Neural progenitor cell (in vitro differentiated cells): ENCODE measurements around the gene SCFD2. TPM values are rescaled to one million over a fixed set of nuclear protein-coding genes. Genes with fewer than 3 reads are reported as not detected.

Source experiments
- DNase-seq: peaks from one replicate; pipeline ENCODE4 v3.0.0-alpha.2; 2016; ENCODE audit warnings: low spot score
- H2AFZ ChIP-seq: fragments of 200-600 bp; sonication (generic); replicated peaks from 2 replicates; pipeline ENCODE4 v1.6.1; 2016; ENCODE audit warnings: antibody characterized with exemption
- H3F3A ChIP-seq: fragments of 200-600 bp; sonication (generic); 2 replicates; pipeline ENCODE4 v1.6.1; 2016; ENCODE audit warnings: antibody characterized with exemption, low read depth
- H3K27ac ChIP-seq: fragments of 200-600 bp; sonication (generic); 2 replicates; pipeline ENCODE4 v1.5.1; 2016; ENCODE audit warnings: mild to moderate bottlenecking
- H3K27me3 ChIP-seq: fragments of 200-600 bp; sonication (generic); 2 replicates; pipeline ENCODE4 v1.6.1; 2016; ENCODE audit warnings: mild to moderate bottlenecking, moderate library complexity
- H3K36me3 ChIP-seq: fragments of 200-600 bp; sonication (generic); 2 replicates; pipeline ENCODE4 v1.5.1; 2016
- H3K4me1 ChIP-seq: fragments of 200-600 bp; sonication (generic); 2 replicates; pipeline ENCODE4 v1.6.1; 2016; ENCODE audit warnings: mixed run types
- H3K4me2 ChIP-seq: fragments of 200-600 bp; sonication (generic); 2 replicates; pipeline ENCODE4 v1.6.1; 2016
- H3K4me3 ChIP-seq: fragments of 200-600 bp; sonication (generic); 2 replicates; pipeline ENCODE4 v1.5.1; 2016
- H3K79me2 ChIP-seq: fragments of 200-600 bp; sonication (generic); 2 replicates; pipeline ENCODE4 v1.6.1; 2016; ENCODE audit warnings: low read depth
- H3K9ac ChIP-seq: fragments of 200-600 bp; sonication (generic); 2 replicates; pipeline ENCODE4 v1.6.1; 2016
- H3K9me3 ChIP-seq: fragments of 200-600 bp; sonication (generic); 2 replicates; pipeline ENCODE4 v1.5.1; 2016; ENCODE audit warnings: low read depth
- H4K20me1 ChIP-seq: fragments of 200-600 bp; sonication (generic); 2 replicates; pipeline ENCODE4 v1.6.1; 2016; ENCODE audit warnings: low read depth
- H3K27ac Mint-ChIP-seq: 3 replicates; pipeline ENCODE4 v1.8.0; 2021; ENCODE audit warnings: mixed read lengths
- H3K27me3 Mint-ChIP-seq: 2 replicates; pipeline ENCODE4 v1.8.0; 2022; ENCODE audit warnings: low read depth, mild to moderate bottlenecking, inconsistent platforms, moderate library complexity, mixed read lengths; ENCODE audit not compliant: insufficient read depth
- H3K36me3 Mint-ChIP-seq: 3 replicates; pipeline ENCODE4 v1.8.0; 2021; ENCODE audit warnings: mixed read lengths
- H3K4me1 Mint-ChIP-seq: 3 replicates; pipeline ENCODE4 v1.8.0; 2021; ENCODE audit warnings: mixed read lengths
- H3K4me3 Mint-ChIP-seq: 3 replicates; pipeline ENCODE4 v1.8.0; 2021; ENCODE audit warnings: mild to moderate bottlenecking, moderate library complexity, mixed read lengths
- H3K9me3 Mint-ChIP-seq: 3 replicates; pipeline ENCODE4 v1.8.0; 2020; ENCODE audit warnings: mixed read lengths
- EZH2 ChIP-seq: fragments of 200-600 bp; sonication (generic); IDR thresholded peaks from 2 replicates; pipeline ENCODE4 v1.6.1; 2017; ENCODE audit warnings: antibody characterized with exemption, mild to moderate bottlenecking, moderate library complexity
- EZH2phosphoT487 ChIP-seq: fragments of 200-600 bp; sonication (generic); IDR thresholded peaks from 2 replicates; pipeline ENCODE4 v1.6.1; 2017; ENCODE audit warnings: antibody characterized with exemption
- total RNA-seq: library from RNA; depleted of rRNA; stranded (reverse); fragments of >200 nt; gene quantifications from 2 replicates; pipeline ENCODE4 v1.2.3, GENCODE V29; 2015; ENCODE audit warnings: low replicate concordance
- TF ChIP-seq, protein P1 (sequence below): fragments of 200-600 bp; sonication (generic); IDR thresholded peaks from 2 replicates; pipeline ENCODE4 v1.5.1; 2017; ENCODE audit warnings: antibody characterized with exemption, mild to moderate bottlenecking

SCFD2 gene
- total RNA-seq, 1 donor from 2014 or later: 4.8 TPM

DNA sequence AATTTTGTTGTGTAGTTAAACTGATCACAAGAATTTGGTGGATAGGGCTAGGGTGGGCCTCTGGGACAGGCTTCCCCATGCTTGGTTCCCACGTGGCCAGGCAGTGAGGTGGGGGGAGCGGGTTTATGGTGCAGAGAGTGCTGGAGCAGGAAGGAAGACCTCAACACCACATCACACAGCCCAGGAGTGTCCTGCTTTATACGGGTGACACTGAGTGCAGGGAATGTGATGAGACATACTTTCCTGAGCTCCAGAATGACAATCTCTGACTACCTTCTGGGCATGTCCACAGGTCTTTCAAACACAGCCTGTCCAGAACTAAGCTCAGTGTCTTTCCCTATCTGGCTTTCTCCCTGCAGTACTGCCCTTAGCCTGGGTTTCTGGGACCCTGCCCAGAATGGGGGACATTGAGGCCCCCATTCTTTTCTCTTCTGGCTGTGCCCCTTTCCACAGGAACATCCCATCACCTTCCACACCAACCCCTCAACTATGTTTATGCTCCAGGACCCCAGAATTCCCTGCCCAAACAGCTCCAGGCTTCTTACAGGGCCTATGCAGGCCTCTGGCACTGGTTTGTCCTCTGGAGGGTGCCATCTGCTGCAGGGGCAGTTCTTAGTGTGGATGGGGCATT lies 540.3 kb downstream of the SCFD2 start:
- Histone ChIP-seq H3K4me1 (peaks cover 4% of the 10 kb centered on the region), H3K9ac (no peak overlapping the region), H3K4me3 (no peak overlapping the region), H4K20me1 (no peaks in the 10 kb centered on the region), H3K27ac (no peak overlapping the region), H3K4me2 (no peak overlapping the region), H3K27me3 (no peaks in the 10 kb centered on the region), H3F3A (no peaks in the 10 kb centered on the region), H2AFZ (no peak overlapping the region), H3K79me2 (no peaks in the 10 kb centered on the region), H3K36me3 (no peaks in the 10 kb centered on the region), H3K9me3 (no peaks in the 10 kb centered on the region)
- no peak for DNase-seq
- TF ChIP-seq, protein P1, sequence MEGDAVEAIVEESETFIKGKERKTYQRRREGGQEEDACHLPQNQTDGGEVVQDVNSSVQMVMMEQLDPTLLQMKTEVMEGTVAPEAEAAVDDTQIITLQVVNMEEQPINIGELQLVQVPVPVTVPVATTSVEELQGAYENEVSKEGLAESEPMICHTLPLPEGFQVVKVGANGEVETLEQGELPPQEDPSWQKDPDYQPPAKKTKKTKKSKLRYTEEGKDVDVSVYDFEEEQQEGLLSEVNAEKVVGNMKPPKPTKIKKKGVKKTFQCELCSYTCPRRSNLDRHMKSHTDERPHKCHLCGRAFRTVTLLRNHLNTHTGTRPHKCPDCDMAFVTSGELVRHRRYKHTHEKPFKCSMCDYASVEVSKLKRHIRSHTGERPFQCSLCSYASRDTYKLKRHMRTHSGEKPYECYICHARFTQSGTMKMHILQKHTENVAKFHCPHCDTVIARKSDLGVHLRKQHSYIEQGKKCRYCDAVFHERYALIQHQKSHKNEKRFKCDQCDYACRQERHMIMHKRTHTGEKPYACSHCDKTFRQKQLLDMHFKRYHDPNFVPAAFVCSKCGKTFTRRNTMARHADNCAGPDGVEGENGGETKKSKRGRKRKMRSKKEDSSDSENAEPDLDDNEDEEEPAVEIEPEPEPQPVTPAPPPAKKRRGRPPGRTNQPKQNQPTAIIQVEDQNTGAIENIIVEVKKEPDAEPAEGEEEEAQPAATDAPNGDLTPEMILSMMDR: no peak
- TF ChIP-seq EZH2phosphoT487 (no peak), EZH2 (no peak)
- no peaks in the 10 kb centered on the region for H3K36me3 Mint-ChIP-seq
- peaks cover 31% of the 10 kb centered on the region for H3K4me1 Mint-ChIP-seq
- H3K27ac Mint-ChIP-seq: peak overlapping the region; percentile 95
- H3K9me3 Mint-ChIP-seq: no peaks in the 10 kb centered on the region
- peak overlapping the region; percentile 41 for H3K4me3 Mint-ChIP-seq
- peaks cover 7% of the 10 kb centered on the region for H3K27me3 Mint-ChIP-seq

- Histone ChIP-seq H3K9me3 (no peaks in the 10 kb centered on the region), H3K36me3 (no peaks in the 10 kb centered on the region), H3K4me2 (no peak overlapping the region), H3K4me1 (peaks cover 4% of the 10 kb centered on the region), H3K27ac (no peak overlapping the region), H3F3A (no peaks in the 10 kb centered on the region), H3K79me2 (no peaks in the 10 kb centered on the region), H2AFZ (no peak overlapping the region), H3K27me3 (no peaks in the 10 kb centered on the region), H4K20me1 (no peaks in the 10 kb centered on the region), H3K9ac (no peak overlapping the region), H3K4me3 (no peak overlapping the region)
- H3K27me3 Mint-ChIP-seq: peaks cover 7% of the 10 kb centered on the region
- peak overlapping the region; percentile 41 for H3K4me3 Mint-ChIP-seq
- no peaks in the 10 kb centered on the region for H3K36me3 Mint-ChIP-seq
- TF ChIP-seq EZH2: no peak
- TF ChIP-seq, protein P1: no peak
- no peak for TF ChIP-seq EZH2phosphoT487
- H3K9me3 Mint-ChIP-seq: no peaks in the 10 kb centered on the region
- peaks cover 31% of the 10 kb centered on the region for H3K4me1 Mint-ChIP-seq
- peak; percentile 13 for DNase-seq
- peak overlapping the region; percentile 95 for H3K27ac Mint-ChIP-seq
Observed at GRCh38 chr4:52824603-52825459, 541.0 kb downstream of the SCFD2 start.

- TF ChIP-seq EZH2 (no peak), EZH2phosphoT487 (no peak)
- no peak overlapping the region for H2AFZ ChIP-seq
- H4K20me1 ChIP-seq: no peaks in the 10 kb centered on the region
- H3K9me3 Mint-ChIP-seq: no peaks in the 10 kb centered on the region
- no peaks in the 10 kb centered on the region for H3K36me3 ChIP-seq
- H3F3A ChIP-seq: no peaks in the 10 kb centered on the region
- H3K9ac ChIP-seq: no peak overlapping the region
- H3K4me3 ChIP-seq: no peak overlapping the region
- H3K27ac Mint-ChIP-seq: peak overlapping the region; percentile 95
- peaks cover 4% of the 10 kb centered on the region for H3K4me1 ChIP-seq
- no peaks in the 10 kb centered on the region for H3K9me3 ChIP-seq
- DNase-seq: no peak
- H3K79me2 ChIP-seq: no peaks in the 10 kb centered on the region
- H3K4me2 ChIP-seq: no peak overlapping the region
- H3K27me3 ChIP-seq: no peaks in the 10 kb centered on the region
- peaks cover 7% of the 10 kb centered on the region for H3K27me3 Mint-ChIP-seq
- no peak overlapping the region for H3K4me3 Mint-ChIP-seq
- no peaks in the 10 kb centered on the region for H3K36me3 Mint-ChIP-seq
- H3K4me1 Mint-ChIP-seq: peaks cover 31% of the 10 kb centered on the region
- no peak overlapping the region for H3K27ac ChIP-seq
Observed at GRCh38 chr4:52824270-52824602, 541.6 kb downstream of the SCFD2 start.

DNA sequence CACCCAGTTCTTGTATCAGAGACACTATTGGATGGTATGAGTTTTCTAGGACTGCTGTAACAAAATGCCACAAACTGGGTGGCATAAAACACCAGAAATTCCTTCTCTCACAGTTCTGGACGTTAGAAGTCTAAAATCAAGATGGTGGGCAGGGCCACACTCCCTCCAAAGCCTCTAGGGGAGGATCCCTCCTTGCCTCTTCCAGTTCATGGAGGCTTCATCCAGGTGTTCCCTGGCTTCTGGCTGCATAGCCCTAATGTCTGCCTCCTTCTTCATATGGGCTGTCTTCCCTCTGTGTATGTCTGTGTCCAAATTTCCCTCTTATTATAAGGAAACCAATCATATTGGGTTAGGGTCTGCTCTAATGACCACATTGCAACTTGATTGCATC lies 542.2 kb downstream of the SCFD2 start:
- H3K36me3 Mint-ChIP-seq: no peaks in the 10 kb centered on the region
- Histone ChIP-seq H4K20me1 (no peaks in the 10 kb centered on the region), H3K9ac (no peak overlapping the region), H3F3A (no peaks in the 10 kb centered on the region), H3K27me3 (no peaks in the 10 kb centered on the region), H3K36me3 (no peaks in the 10 kb centered on the region), H3K4me1 (peaks cover 4% of the 10 kb centered on the region), H3K79me2 (no peaks in the 10 kb centered on the region), H3K4me2 (no peak overlapping the region), H3K4me3 (no peak overlapping the region), H3K27ac (no peak overlapping the region), H3K9me3 (no peaks in the 10 kb centered on the region), H2AFZ (no peak overlapping the region)
- peak overlapping the region; percentile 95 for H3K27ac Mint-ChIP-seq
- peaks cover 7% of the 10 kb centered on the region for H3K27me3 Mint-ChIP-seq
- H3K4me1 Mint-ChIP-seq: peaks cover 31% of the 10 kb centered on the region
- no peak overlapping the region for H3K4me3 Mint-ChIP-seq
- no peaks in the 10 kb centered on the region for H3K9me3 Mint-ChIP-seq
- TF ChIP-seq EZH2: no peak
- TF ChIP-seq EZH2phosphoT487: no peak
- TF ChIP-seq, protein P1: no peak
- no peak for DNase-seq
